Measurements from ENCODE around the gene CHID1.

CHID1 gene

DNA sequence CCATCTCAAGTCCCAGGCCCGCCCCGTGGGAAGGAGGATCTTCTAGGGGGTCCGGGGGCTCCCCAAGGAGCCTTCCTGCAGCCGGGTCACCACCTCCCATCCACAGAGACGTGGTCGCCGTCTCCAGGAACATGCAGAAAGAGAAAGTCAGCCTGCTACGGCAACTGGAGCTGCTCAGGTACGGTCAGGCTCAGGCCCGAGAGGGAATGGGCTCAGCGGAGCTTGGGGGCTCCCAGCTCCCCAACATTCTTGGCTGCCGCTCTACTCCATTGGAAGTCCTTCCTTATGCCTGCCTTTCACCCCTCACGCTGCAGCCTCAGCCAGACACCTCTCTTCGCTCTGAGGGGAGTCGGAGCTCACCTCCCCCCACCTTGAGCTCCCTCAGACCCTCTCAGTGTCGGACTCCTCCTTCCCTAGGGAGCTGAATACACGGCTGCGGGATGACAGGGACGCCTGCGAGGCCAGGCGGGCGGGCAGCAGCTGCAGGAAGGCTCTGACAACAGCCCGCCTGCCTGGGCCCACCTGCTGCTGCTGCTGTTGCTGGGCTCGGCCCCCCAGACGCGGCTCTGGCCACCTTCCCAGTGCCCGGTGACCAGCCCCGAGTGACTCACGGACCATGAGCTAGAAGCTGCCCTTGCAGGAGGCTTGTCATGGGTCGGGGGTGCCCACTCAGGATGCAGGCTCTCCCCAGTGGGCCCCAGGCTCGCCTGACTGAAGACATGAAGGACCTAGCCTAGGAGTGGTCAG lies 79.3 kb downstream of the CHID1 start:
- no peak for DNase-seq

DNA sequence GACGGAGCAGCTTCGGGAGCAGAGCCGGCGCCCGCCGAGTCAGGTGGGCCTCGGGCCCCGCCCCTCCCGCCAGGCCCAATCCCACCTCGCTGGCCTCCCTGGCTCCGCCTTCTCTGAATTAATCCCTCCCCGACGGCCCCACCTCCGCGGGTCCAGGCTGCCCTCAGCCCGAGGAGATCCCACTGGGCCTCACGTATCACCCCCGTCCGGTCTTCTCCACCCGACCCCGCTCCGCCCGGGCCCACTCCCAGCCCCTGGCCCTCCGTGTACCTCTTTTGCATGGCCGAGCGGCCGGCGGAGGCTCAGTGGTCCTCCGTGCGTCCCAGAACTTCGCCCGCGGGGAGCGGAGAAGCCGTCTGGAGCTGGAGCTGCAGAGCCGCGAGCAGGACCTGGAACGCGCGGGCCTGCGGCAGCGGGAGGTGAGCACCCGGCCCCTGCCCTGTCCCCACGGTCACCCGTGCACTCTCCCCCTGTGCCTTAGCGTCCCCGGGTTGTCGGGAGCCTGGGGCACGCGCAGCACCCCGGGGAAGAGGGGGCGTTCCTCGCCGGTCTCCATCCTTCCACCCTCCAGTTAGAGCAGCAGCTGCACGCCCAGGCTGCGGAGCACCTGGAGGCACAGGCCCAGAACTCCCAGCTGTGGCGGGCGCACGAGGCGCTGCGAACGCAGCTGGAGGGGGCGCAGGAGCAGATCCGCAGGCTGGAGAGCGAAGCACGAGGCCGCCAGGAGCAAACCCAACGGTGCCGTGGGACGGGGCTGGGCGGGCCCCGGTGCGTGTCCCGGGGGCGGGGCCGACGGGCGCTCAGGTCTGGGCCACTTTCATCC lies 80.1 kb downstream of the CHID1 start:
- no peak for DNase-seq

DNA sequence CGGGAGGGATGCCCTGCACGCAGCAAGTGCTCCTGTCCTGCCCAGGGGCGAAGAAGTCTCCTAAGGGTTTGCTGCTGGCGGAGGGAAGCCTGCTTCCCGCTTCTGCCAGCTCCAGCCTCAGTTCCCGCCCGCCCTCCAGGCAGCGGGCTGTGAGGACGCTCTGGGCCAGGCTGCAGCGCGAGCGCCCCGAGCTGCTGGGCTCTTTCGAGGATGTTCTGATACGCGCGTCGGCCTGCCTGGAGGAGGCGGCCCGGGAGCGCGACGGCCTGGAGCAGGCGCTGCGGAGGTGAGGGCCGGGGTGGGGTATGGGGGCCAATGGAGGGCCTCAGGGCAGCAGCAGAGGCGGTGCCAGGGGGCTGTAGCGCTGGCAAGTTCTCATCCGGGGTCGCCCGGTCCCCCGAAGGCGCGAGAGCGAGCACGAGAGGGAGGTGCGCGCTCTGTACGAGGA lies 80.7 kb downstream of the CHID1 start:
- no peak for DNase-seq

- DNase-seq, result no peak
Observed at GRCh38 chr11:829176-829846, 81.3 kb downstream of the CHID1 start.

- no peak for DNase-seq
Observed at GRCh38 chr11:828506-829175, 82.0 kb downstream of the CHID1 start.

DNA sequence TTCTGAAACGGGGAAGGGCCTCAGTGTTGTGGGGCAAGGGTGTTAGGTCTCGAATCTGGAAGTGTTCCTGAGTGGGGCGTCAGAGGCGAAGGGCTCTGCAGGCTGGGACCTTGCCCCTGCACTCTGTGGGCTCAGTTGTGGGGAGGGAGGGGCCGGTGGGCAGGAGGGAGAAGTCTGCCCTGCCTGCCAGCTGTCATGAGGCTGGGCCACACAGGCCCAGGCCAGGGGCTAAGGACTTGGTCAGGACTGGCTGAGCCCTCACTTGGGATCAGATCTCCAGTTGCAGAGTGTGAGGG lies 82.8 kb downstream of the CHID1 start, which contains the start of gene CRACR2B:
TSS of gene CRACR2B (plus strand) at position 23 of the 296 bp plus-strand sequence. CDS start 689 bp downstream, outside the sequence.
- no peak for DNase-seq

DNA sequence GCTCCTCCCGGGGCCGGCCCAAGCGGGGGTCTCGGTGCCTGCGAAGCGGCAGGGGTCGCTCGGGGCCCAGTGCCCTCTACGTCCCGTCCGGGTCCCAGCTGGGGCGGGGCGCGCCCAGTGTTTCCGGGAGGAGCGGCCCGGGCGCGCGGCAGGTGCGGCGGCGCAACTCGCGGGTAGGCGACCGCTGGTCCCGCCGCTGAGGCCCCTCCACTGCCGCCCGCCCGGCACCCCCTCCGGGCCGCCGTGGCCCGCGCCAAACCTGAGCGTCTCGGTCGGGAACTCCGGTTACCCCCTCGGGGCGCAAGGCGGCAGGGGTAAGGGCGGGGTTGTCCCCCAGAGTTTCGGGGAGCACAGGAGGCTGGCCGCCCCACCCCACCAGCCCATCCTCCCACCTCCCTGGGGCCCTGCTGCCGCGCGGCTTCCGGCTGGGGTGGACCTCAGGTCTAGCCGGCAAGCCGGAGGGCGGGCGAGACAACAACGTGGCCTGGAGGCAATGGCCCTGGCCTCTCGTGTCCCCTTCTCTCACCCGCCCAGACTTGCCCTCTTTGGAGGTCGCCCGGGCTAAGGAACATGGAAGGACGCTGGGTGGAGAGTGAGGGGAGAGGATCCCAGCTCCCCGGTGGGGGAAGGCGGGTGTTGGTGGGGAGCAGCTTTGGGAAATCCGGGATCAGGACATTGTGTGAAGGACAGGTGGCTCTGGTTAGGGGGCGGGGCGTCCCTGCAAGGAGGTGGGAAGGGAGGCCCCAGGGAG lies 83.3 kb downstream of the CHID1 start:
- DNase-seq, result no peak

DNA sequence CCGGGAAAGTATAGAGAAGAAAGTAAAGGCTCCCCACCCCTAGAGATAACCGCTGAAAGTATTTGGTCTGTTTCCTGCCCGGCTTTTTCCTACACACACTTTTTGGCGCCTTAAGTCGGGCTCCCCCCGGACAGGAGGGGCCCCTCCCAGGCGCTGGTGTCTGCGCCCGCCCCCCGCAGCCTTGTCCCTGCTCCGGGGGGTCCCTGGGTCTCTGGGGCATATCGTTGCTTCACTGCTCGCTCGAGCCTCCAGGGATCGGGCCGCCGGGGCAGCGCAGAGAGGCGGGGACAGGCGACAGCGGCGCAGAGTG lies 83.8 kb downstream of the CHID1 start:
- DNase-seq, result no peak

DNA sequence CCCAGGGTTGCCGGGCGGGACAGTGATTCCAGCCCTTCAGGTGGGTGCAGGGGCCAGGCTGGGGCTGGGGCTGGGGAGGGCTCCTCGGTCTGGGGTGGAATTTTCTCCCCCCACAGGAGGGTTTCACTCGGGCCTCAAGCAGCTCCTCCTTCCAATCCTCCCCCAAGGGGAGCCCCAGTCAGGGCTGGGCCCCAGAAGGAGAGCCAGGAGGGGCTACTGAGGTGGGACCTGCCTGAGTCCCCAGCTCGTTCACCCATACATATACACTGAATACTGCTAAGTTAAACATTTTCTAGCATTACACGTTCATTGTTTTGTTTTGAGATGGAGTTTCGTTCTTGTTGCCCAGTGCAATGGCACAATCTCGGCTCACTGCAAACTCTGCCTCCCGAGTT lies 84.4 kb downstream of the CHID1 start:
- DNase-seq, result no peak

GRCh38 chr11:825366-826226 lies 85.0 kb downstream of the CHID1 start:
- no peak for DNase-seq

DNA sequence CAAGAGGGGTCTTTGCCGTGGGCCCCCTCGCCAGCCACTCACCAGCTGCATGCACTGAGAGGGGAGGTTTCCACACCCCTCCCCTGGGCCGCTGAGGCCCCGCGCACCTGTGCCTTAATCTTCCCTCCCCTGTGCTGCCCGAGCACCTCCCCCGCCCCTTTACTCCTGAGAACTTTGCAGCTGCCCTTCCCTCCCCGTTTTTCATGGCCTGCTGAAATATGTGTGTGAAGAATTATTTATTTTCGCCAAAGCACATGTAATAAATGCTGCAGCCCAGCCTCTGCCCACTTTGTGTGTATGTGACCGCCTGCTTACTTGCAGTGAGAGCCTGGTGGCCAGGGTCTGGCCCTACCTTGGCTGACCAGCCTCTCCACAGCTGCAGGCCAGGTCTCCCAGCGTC lies 85.7 kb downstream of the CHID1 start:
- DNase-seq, result no peak

- DNase-seq, result no peak
Observed at GRCh38 chr11:824292-824880, 86.2 kb downstream of the CHID1 start.

DNA sequence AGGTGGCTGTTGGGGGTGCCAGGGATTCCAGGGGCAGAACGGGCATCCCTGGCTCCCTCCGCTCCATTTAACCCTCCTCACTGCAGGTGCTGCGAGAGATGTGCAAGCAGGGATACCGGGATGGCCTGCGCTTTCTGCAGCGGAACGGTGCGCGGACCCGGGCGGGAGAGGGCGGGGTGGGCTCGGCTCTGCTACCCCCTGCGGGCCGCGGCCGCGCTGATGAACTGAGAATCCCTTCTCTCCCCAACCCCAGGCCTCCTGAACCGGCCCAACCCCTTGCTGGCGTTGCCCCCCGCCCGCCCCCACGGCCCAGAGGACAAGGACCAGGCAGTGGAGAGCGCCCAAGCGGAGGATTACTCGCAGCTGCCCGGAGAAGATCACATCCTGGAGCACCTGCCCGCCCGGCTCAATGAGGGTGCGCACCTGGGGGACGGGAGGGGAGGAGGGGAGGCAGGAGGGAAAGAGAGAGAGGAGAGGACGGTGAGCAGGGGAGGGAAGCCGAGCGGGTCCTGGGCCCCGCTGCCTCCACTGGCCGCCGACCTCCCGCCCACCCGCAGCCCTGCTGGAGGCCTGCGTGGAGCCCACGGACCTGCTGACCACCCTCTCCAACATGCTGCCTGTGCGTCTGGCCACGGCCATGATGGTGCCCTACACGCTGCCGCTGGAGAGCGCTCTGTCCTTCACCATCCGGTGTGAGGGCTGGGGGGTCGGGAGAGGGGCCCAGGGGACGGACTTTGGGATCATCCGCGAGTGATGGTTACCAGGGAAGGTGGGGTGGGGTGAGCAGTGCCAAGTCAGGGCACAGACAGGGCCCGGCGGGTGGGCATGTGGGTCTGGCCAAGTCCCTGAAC lies 86.9 kb downstream of the CHID1 start:
- DNase-seq, result no peak

DNA sequence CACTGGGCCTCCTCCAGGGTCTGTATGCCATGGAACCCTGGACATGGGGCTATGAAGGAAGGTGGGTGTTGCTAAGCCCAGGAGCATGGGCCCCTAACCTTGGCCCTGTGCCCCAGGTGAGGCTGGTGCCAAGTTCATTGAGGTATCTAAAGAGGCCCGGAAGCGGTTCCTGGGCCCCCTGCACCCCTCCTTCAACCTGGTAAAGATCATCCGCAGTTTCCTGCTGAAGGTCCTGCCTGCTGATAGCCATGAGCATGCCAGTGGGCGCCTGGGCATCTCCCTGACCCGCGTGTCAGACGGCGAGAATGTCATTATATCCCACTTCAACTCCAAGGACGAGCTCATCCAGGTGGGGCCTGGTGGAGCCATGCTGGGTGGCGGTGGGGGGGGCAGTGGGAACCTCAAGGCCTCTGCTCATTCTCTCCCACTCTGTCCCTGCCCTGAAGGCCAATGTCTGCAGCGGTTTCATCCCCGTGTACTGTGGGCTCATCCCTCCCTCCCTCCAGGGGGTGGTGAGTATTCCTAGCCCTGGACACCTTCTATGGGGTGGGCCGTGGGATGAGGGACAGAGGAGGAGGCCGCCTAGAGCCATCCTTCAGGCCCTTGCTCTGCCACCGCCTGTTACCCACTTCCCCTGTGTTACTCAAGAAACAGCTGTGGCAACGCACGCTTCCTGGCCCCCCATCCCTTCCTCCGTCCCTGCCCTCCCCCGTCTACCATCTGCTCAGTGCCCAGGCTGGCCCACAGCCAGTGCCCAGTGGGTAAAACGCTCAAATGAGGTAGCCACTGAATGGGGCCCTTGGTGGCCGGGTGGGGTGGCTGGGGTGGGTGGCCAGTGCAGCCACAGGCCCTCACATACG lies 88.9 kb downstream of the CHID1 start:
- no peak for DNase-seq

DNA sequence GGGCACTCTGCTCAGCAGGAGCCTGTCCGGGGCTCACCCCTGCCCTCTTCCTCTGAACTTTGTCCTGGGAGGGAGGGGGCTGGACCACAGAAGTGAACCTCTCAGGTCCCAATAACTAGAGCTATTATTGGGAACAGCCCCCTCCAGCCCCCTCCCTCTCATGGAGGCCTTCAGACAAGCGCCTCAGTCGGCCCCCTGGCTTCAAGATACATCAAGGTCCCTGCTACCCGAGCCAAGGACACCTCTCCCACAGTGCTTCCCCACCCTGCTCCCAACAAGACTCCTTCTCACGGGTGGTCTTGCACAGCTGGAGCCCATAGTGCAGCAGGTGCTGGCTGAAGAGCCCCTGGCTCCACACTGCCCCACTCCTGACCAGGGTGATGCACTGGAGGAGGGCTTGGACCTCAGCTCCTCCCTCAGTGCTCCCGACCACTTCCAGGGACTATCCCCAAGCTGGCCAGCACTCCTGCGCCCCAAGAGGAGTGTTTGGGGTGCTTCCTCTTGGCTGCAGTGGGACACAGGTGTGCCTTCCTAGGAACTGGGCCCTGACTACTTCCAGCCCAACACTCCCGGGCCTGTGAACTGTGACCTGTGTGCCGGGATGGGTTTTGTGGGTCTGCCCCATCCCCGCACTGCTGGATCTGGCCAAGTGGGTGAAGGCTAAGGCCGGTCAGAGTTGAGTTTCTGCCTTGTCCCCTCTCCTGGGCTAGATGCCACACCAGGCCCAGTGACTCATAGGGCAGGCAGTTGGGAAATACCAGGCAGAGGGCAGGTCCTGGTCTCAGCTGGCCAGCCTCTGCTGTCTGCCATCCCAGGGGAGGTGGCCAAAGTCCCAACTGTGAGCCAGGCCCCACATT lies 89.7 kb downstream of the CHID1 start:
- no peak for DNase-seq

- peak; percentile 91 to 93 for DNase-seq
Observed at GRCh38 chr11:819943-820649, 90.5 kb downstream of the CHID1 start.

- DNase-seq, result peak; percentile 89
Observed at GRCh38 chr11:819129-819931, 91.3 kb downstream of the CHID1 start.
